Right ventricle myocardium superior (tissue), 1 donor: ENCODE data around the gene PCSK7. TPM values are rescaled to one million over a fixed set of nuclear protein-coding genes. Genes with fewer than 3 reads are reported as not detected.
A peak's percentile ranks its signal among the peaks of the same experiment; 100 is the strongest.

ENCODE experiments used
- ATAC-seq: fragments of 200-7000 bp; cut with Tn5 transposase; one replicate; pipeline ENCODE4 v1.9.1; 2020; ENCODE audit warnings: mild to moderate bottlenecking; ENCODE audit not compliant: poor library complexity
- DNase-seq: peaks from one replicate; pipeline ENCODE4 v3.0.0-alpha.2; 2020
- intact Hi-C: fragments of 100-400 bp; cut with DNase I; formaldehyde crosslinking; loops from one replicate; pipeline ENCODE4 v1.11.2; 2022
- total RNA-seq: library from RNA; stranded (reverse); fragmentation: NEBNext Ultra II Directional; extraction: Animal tissue kit (Norgen Biotek cat#: 25700); gene quantifications from one replicate; pipeline ENCODE4 v1.2.1, GENCODE V29; 2021
- donor health status: DM: no; HTN: yes; CAD: no; lungs with severe emphysema.

PCSK7 gene
- total RNA-seq, 1 donor from 2014 or later: 22.3 TPM

GRCh38 chr11:117202386-117203068 is 29.3 kb downstream of the PCSK7 start:
- ATAC-seq: no peak
- intact Hi-C loops: no loop called here
- DNase-seq: no peak

GRCh38 chr11:117201658-117202305 is 30.1 kb downstream of the PCSK7 start:
- intact Hi-C loops: no loop called here
- ATAC-seq (no peak), DNase-seq (no peak)

DNA sequence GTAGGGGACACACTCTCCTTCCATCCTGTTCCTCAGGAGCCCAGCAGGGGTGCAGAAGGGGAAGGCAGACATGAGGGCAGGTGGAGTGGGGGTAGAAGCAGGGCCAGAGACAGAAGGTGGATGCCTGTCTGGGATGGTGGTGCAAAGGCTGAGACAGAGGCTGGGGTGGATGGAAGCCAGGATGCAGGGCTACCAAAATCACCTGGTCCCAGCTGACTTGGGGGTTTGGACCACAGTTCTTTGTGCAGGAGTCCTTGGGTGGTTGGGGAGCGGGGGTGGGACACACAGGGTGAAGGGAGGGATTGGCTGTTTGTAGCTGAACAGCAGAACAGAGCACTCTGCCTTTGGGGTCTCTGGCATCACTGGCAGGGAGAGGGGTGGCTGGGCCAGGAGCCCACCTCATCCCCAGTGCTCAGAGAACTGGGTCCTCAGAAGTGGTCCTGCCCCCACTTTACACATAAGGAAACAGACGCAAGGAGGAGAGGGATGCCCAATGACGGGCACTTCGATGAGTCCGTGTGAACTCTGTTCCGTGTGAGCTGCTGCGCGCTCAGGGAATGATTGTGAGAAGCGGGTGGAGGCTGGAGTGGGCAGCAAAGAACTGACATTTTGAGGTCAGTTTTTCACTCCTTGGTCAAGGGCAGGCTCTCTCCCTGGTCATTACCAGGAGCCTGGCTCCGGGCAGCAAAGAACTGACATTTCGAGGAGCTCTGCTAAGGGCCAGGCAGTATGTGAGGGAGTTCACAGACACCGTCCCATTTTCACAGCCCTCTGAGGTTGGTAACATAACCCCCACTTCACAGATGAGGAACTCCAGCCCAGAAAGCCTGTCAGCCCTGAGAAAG is 30.8 kb downstream of the PCSK7 start:
- ATAC-seq (no peak), DNase-seq (no peak)
- intact Hi-C loops: no loop called here

GRCh38 chr11:117199916-117200812 is 31.7 kb downstream of the PCSK7 start:
- DNase-seq (no peak), ATAC-seq (no peak)
- intact Hi-C loops: loop anchor here (2.0 kb wide), 1 partner anchor 19 kb away; no protein-coding TSS in a partner anchor

- peak; percentile 86 for DNase-seq
- peak; percentile 66 for ATAC-seq
- intact Hi-C loops: loop anchor here (2.0 kb wide), 1 partner anchor 20 kb away; no protein-coding TSS in a partner anchor
Observed at GRCh38 chr11:117199053-117199915, 32.6 kb downstream of the PCSK7 start, which contains the start of gene TAGLN. TSS of gene TAGLN (plus strand) at chr11:117199370. CDS start at chr11:117203014, 3,644 bp downstream.

- no peak for ATAC-seq
- DNase-seq: no peak
- intact Hi-C loops: loop anchor here (2.0 kb wide), 1 partner anchor 20 kb away; no protein-coding TSS in a partner anchor
Observed at GRCh38 chr11:117198613-117199012, 33.3 kb downstream of the PCSK7 start.

DNA sequence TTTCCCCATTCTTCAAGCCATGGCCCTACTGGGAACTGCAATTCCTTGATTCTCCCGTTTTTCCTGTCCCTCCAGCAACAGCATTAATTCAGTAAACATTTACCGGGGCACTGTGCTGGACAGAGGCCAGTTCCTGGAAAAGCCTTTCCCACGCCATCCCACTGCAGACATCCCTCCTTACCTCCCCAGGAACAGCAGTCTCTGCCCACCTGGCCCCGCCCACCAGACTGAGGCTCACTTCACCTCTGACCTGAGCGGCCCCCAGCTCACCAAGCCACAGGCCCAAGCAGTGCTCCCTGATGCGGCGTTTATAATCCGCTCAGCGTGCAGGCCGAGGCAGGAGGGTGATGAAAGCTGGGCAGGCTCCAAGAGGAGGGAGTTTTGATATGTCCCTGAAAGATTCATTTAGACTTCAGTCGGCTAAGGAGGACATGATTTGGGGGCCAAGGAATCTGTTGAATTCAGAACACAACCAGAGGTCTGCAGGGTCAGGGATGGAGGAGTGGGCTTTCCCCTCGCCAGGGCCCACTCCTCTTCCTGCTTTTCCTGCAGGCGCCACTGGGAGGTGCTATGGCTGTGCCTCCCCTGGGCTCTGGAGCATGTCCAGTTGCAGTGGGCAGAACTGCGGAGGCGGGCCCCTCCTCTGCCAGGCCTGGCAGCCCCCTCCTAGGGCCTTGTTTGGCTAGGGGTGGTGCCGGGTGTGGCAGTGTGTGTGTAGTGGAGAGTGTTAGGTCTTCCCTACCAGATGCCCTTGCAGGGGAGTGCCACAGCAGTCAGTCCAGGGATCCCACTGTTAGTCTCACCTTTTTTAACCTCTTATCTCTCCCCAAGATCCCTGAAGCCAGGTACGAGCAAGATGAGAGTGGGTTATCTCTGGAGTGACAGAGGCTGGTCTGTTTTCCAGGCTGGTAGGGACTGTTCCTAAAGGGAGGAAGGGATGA is 34.1 kb downstream of the PCSK7 start:
- intact Hi-C loops: loop anchor here (2.0 kb wide), 1 partner anchor 21 kb away; no protein-coding TSS in a partner anchor
- no peak for ATAC-seq

GRCh38 chr11:117197006-117197405 is 34.9 kb downstream of the PCSK7 start:
- DNase-seq (no peak), ATAC-seq (no peak)
- intact Hi-C loops: no loop called here

More for the DNA sequence above, 34.1 kb downstream of the PCSK7 start:
- DNase-seq: no peak

GRCh38 chr11:117195761-117196160 is 36.1 kb downstream of the PCSK7 start:
- DNase-seq (no peak), ATAC-seq (no peak)
- intact Hi-C loops: no loop called here

- intact Hi-C loops: no loop called here
- no peak for DNase-seq
- ATAC-seq: no peak
Observed at GRCh38 chr11:117195258-117195657, 36.6 kb downstream of the PCSK7 start.

DNA sequence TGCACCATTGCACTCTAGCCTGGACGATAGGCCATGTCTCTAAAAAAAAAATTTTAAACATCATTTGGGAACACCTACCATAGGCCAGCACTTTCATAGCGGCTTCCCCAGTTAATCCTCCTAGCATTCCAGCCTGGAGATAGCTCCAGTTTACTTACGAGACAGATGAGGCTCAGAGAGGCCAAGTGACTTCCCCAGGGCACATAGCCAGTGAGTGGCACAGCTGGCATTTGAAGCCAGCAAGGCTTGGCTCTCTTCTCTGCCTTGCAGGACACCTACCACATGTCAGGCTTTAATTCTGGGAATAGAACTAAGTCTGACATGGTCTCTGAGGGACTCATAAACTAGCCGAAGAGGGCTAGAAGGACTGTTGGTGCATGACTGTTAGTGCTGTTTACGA is 37.6 kb downstream of the PCSK7 start:
- DNase-seq (no peak), ATAC-seq (no peak)
- intact Hi-C loops: no loop called here

GRCh38 chr11:117193130-117194020 is 38.5 kb downstream of the PCSK7 start:
- intact Hi-C loops: no loop called here
- ATAC-seq (no peak), DNase-seq (no peak)

- DNase-seq: no peak
- no peak for ATAC-seq
- intact Hi-C loops: no loop called here
Observed at GRCh38 chr11:117192401-117192875, 39.4 kb downstream of the PCSK7 start.

- intact Hi-C loops: no loop called here
- DNase-seq (no peak), ATAC-seq (no peak)
Observed at GRCh38 chr11:117191680-117192400, 40.0 kb downstream of the PCSK7 start.
